Measurements from ENCODE around the gene DLG5.

The DLG5 gene

DNA sequence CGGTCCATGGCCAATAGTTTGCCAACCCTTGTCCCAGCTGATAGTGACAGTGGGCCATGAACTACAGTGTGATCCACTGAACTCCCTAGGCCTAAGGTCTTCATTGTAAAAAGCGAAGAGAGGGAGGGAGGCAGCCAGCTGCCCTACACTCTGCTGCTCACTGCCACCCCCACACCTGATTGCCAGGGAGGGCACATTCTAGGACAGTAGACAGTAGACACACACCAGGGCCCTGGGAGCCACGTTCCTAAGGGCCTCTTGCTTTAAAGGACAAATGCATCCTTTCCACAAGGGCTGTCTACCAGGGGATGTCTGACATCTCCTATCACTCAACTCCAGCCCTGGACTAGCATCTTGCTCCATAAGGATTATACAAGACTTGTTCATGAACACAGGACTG lies 122.2 kb downstream of the DLG5 start:
- TF ChIP-seq, protein P1, sequence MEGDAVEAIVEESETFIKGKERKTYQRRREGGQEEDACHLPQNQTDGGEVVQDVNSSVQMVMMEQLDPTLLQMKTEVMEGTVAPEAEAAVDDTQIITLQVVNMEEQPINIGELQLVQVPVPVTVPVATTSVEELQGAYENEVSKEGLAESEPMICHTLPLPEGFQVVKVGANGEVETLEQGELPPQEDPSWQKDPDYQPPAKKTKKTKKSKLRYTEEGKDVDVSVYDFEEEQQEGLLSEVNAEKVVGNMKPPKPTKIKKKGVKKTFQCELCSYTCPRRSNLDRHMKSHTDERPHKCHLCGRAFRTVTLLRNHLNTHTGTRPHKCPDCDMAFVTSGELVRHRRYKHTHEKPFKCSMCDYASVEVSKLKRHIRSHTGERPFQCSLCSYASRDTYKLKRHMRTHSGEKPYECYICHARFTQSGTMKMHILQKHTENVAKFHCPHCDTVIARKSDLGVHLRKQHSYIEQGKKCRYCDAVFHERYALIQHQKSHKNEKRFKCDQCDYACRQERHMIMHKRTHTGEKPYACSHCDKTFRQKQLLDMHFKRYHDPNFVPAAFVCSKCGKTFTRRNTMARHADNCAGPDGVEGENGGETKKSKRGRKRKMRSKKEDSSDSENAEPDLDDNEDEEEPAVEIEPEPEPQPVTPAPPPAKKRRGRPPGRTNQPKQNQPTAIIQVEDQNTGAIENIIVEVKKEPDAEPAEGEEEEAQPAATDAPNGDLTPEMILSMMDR (IDR thresholded peaks at IDR 0.05; ENCODE audit: control extremely low read depth, extremely low read depth, low read depth, missing control alignments): no peak
- CTCF ChIA-PET: interaction anchor here (1.7 kb wide), 1 partner anchor 17 kb away, joined by 3 read pairs; no protein-coding TSS in a partner anchor
- POLR2A ChIA-PET: no interaction called here
- no peak for DNase-seq (ENCODE audit: extremely low spot score)

DNA sequence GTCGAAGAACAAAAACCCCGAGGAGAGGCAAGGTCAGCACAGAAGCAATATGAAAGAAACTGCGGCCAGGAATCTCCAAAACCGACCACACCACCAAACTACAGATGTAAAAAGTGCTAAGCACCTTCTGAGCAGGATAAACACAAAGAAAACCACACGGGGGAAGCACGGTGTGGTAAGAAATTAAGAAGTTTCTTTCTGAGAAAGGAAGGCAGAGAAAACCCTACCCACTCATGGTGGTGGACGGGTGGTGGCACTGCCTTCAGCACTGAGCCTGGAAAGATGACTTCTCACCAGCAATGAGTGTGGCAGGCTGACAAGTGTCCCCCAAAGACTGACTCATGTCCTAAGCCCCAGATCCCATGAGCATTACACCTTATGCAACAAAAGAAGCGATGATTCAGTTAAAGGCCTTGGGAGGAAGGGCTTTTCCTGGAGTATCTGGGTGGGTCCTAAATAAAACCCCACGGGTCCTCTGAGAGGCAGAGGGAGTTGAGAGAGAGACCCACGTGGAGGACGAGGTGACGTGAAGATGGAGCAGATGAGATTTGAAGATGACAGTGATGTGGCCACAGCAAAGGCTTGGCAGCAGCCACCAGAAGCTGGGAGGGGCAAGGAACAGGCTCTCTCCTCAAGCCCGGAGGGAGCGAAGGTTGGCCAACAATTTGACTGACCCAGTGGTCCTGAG lies 124.9 kb downstream of the DLG5 start:
- CTCF ChIA-PET: no interaction called here
- no peak for DNase-seq (ENCODE audit: extremely low spot score)
- TF ChIP-seq, protein P1 (IDR thresholded peaks at IDR 0.05; ENCODE audit: control extremely low read depth, extremely low read depth, low read depth, missing control alignments): no peak
- POLR2A ChIA-PET: no interaction called here

DNA sequence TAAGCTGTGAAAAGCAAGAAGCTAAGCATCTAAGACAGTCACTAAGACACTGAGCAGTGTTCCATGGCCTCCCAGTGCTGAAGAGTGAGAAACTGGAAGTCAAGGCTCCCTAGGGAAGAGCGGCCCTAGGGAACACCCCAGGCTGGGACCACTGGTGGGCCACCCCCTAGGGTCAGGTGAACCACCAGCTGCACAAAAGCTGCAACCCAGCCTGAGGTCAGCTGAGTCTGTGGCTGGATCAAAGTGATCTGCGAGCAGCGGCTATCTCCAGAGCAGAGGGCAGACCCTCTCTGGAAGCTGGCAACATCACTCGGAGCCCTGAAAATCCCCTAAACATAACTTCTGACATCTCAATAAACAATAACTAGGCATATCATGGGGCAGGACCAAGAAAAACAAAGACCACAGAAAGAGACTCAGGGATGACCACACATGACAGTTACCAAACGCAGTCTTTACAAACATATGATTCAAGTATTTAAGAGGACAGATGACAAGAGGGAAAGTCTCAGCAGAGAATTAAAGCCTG lies 125.8 kb downstream of the DLG5 start:
- CTCF ChIA-PET: interaction anchor here (1.0 kb wide), 1 partner anchor 89 kb away, joined by 5 read pairs; no protein-coding TSS in a partner anchor
- POLR2A ChIA-PET: interaction anchor here (0.6 kb wide), 1 partner anchor 1962 kb away, joined by 7 read pairs; no protein-coding TSS in a partner anchor
- no peak for DNase-seq (ENCODE audit: extremely low spot score)
- TF ChIP-seq, protein P1 (IDR thresholded peaks at IDR 0.05; ENCODE audit: control extremely low read depth, extremely low read depth, low read depth, missing control alignments): no peak

DNA sequence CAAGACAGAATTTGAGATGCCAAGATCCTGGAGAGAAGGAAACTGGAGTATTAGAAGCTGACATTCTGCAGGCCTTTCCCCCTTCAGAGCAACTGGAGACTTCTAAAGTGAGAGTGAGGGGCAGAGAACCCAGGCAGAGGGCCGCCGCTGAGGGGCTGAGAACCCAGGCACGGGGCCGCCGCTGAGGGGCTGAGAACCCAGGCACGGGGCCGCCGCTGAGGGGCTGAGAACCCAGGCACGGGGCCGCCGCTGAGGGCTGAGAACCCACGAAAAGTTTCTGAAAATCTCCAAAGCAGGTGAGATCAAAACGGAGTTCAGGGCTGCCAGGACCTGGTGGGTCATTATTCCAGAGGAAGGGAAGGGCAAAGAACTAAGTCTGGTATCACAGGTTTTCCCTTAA lies 126.2 kb downstream of the DLG5 start:
- TF ChIP-seq, protein P1 (IDR thresholded peaks at IDR 0.05; ENCODE audit: control extremely low read depth, extremely low read depth, low read depth, missing control alignments): no peak
- ChIA-PET CTCF (interaction anchor here (1.0 kb wide), 1 partner anchor 89 kb away, joined by 5 read pairs; no protein-coding TSS in a partner anchor), POLR2A (no interaction called here)
- no peak for DNase-seq (ENCODE audit: extremely low spot score)

DNA sequence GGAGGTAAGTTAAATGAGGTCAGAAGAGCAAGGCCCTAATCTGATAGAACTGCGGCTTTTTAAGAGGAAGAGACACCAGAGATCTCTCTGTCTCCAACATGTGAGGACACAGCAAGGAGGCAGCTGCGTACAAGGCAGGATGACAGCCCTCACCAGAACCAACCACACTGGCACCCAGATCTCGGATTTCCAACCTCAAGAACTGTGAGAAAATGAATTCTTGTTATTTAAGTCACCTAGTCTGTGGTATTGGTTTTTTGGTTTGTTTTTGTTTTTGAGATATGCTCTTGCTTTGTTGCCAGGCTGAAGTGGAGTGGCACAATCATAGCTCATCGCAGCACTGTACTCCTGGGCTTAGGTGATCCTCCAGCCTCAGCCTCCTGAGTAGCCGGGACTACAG lies 127.2 kb downstream of the DLG5 start:
- no peak for DNase-seq (ENCODE audit: extremely low spot score)
- POLR2A ChIA-PET: no interaction called here
- CTCF ChIA-PET: no interaction called here
- TF ChIP-seq, protein P1 (IDR thresholded peaks at IDR 0.05; ENCODE audit: control extremely low read depth, extremely low read depth, low read depth, missing control alignments): no peak

DNA sequence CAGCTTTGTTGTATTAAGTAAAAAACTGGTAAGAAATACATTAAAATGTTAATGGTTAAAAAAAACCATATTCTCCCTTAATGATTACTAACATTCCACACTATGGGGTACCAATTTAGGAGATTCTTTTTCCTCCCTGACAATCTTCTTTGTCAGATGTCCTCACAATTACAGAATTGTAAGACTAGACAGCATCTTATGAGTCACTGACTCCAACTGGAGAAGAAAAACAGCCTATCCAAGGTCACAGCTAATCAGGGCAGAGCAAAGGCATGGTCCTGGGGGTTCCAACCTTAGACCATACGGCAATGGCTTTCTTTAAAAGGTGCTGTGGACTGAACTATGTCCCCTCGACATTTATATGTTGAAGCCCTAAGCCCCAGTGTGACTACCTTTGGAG lies 127.6 kb downstream of the DLG5 start:
- ChIA-PET POLR2A (no interaction called here), CTCF (no interaction called here)
- TF ChIP-seq, protein P1 (IDR thresholded peaks at IDR 0.05; ENCODE audit: control extremely low read depth, extremely low read depth, low read depth, missing control alignments): no peak
- no peak for DNase-seq (ENCODE audit: extremely low spot score)
